ENCODE measurements around the gene ASTN2.
A peak's percentile ranks its signal among the peaks of the same experiment; 100 is the strongest.

Gene ASTN2

DNA sequence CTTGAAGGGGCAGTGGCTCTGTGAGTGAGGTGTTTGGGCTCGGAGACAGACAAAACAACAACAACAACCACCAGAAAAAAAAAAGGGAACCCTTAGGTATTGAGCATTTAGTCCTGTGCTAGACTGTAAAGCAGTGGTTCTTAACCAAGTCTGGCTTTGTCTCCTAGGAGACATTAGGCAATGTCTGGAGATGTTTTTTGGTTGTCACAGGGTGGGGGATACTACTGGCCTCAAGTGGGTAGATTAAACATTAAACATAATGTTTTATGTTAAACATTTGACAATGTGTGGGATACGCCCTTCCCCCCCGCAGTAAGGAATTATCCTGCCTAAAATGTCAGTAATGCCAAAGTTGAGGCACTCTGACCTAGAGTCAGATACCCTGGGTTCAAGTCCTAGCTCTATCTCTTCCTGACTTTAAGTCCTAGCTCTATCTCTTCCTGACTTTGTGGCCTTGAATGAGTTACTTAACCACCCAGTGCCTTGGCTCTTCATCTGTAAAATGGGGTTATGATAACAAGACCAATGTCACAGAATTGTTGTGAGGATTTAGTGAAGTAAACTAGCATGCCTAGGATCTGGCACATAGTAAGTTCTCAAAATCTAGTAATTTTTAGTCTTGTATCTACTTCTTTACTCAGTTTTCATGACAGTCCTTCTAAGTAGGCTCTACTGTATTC lies 725.9 kb downstream of the ASTN2 start:
- DNase-seq: no peak

DNA sequence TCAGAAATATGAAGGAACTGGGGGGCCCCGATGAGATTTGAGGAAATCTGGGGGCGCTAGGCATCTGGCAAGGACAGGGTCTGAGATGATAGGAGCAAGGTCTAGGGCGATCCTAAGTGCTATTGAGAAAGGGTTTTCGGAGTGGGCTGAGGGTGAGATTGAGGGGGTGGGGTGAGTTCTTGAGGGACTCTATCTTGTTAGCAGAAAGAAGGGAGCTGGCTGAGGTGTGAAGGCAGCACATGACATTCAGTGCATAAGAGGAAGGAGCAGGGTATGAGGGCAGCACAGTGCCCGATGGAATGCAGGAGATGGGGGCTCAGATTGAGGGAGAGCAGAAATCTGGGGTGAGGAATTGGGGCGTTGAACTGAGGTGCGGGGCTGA lies 727.1 kb downstream of the ASTN2 start:
- peak; percentile 34 for DNase-seq

DNA sequence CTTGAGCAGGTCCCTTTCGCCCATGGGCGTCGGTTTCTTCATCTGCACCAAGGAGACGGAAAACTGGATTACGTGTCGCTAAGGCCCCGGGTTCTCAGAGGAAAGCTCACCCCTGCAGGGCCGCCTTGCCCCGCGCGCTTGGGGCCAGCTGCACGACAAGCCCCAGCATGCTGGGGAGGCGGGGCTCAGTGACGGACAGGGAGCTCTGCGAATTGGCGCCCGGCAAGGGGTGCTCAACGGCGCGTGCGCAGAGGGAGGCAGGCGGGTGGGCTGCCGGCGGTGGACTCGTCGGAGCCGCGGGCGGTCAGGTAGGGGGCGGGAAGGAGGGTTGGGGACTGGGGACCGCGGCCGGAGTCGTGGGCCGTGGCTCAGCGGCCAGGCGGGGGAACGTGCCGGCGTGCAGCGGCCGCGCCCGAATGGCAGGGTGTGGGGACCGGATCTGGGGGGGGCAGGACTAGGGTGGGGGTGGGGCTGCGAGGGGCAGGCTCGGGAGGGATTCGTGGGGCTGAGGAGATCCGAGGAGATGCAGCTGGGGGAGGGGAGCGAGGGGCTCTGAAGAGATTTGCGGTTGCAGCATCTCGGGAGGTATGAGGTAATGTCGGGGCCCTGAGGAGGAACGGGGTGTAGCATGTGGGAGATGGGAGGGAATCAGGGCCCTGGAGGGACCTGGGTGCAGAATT lies 727.6 kb downstream of the ASTN2 start, which contains the start of gene TRIM32:
Gene TRIM32, plus strand, starts transcription at position 232 of the 680 bp plus-strand sequence. CDS start 10,438 bp downstream, outside the sequence.
- DNase-seq: peak; percentile 98

DNA sequence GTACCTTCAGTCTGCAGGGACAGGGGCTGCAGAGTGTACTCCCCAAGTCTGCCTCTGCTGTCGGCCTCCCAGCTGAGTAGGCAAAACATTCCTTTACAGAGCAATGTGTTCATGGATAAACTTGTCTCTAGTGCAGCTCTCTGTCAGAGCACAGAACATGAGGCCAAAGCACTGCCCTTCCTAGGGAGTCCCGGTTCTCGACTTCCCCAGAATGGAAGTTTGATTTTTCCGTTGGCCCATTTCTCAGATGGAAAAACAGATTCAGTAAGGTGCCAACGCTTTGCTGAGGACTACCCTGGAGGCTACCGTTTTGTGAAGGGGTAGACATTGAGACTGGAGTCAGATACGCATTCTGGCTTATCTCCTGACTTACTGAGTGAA lies 728.2 kb downstream of the ASTN2 start:
- DNase-seq: peak; percentile 28

DNA sequence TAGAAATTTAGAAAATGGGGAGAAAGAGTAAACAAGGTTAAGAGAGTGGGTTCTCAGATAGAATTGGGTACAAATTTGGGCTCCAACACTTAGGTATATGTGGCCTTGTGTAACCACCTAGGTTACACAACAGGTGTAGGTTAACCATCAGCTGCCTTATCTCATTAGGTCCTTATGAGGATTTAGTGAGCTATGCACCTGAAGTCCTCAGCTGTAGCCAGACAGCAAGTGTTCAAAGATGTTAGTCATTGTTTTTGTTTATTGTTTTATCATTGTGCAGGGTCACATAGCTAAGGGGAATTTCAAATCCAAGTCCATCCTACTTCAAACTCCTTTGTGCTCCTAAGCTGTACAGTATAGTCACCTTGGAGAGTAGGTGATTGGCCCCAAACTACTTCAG lies 728.7 kb downstream of the ASTN2 start:
- DNase-seq: no peak

DNA sequence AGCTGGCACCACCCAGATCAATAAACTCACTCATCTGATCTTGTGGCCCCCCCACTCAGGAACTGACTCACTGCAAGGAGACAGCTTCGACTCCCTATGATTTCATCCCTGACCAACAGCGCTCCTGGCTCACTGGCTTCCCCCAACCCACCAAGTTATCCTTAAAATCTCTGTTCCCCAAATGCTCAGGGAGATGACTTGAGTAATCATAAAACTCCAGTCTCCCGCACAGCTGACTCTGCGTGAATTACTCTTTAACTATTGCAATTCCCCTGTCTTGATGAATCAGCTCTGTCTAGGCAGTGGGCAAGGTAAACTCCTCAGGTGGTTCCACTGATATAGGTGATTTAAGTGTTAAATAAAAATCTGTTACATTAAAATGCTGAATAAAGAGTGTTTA lies 729.7 kb downstream of the ASTN2 start:
- DNase-seq: no peak

DNA sequence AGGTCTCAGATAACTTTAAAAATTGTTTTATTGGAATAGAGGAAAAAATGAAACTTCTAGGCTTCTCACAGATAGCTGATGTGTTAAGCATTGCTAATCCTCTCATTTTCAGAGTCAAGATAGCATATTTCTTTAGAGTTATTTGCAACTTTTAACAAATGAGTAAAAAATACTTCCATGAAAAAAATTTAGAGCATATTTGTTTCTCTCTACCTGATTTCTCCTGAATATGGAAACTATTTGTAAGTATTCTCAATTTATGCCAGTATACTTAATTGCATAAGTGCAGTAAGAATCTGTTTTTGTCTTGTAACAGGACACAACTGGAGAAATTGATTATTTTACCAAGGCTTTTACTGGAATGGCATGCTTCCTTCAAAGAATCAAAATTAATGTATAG lies 731.3 kb downstream of the ASTN2 start:
- DNase-seq: no peak

DNA sequence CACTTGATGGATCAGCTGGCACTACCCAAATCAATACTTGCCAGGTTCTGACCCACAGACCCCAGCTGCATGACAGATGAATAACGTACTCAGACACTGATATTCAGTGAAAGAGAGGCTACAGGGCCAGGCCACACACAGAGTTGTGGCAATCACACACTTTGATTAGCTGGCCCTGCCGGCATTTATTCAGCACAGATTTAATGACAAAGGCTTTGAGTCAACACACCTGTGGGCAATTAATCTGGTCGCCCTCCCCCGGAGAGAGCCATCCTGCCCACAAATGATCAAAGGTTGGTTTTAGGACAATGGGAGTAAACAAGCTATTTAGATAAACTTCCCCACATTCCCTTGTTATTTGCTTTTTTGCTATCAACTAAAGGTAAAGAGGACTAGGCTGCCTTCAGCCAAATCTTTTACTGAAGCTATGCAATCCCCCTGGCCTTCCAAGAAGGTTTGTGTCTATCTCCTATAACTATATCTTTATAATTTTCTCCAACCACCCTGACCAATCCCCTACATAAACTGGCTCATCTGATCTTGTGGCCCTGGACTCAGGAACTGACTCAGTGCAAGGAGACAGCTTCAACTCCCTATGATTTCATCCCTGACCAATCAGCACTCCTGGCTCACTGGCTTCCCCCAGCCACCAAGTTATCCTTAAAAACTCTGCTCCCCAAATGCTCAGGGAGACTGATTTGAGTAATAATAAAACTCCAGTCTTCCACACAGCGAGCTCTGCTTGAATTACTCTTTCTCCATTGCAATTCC lies 740.5 kb downstream of the ASTN2 start:
- no peak for DNase-seq

DNA sequence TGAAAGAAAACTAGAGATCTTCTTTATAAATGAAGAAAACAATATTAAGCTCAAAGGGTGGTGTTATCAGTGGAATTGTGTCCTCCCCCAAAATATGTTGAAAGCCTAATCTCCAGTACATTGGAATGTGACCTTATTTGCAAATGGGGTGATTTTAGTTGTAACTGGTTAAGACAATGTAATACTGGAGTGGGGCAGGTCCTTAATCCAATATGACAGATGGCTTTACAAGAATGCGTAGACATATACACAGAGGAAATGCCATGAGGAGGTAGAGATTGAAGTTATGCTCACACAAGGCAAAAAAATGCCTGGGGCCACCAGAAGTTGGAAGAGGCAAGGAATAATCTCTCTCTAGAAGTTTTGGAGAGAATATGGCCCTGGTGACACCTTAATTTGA lies 741.5 kb downstream of the ASTN2 start:
- no peak for DNase-seq

DNA sequence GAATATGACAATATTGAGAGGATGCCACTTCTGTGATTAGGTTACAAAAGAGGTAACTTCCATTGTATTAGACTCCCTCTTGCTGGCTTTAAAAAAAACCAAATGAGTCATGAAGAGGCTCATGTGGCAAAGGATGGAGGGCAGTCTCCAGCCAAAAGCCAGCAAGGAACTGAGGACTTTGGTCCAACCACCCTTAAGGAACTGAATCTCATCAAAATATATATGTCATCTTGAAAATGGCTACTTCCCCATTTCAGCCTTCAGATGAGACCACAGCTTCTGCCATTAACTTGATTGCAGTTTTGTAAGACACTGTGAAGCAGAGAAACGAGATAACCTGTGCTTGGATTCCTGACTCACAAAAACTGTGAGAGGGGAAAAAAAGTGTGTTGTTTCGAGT lies 743.3 kb downstream of the ASTN2 start:
- no peak for DNase-seq

DNA sequence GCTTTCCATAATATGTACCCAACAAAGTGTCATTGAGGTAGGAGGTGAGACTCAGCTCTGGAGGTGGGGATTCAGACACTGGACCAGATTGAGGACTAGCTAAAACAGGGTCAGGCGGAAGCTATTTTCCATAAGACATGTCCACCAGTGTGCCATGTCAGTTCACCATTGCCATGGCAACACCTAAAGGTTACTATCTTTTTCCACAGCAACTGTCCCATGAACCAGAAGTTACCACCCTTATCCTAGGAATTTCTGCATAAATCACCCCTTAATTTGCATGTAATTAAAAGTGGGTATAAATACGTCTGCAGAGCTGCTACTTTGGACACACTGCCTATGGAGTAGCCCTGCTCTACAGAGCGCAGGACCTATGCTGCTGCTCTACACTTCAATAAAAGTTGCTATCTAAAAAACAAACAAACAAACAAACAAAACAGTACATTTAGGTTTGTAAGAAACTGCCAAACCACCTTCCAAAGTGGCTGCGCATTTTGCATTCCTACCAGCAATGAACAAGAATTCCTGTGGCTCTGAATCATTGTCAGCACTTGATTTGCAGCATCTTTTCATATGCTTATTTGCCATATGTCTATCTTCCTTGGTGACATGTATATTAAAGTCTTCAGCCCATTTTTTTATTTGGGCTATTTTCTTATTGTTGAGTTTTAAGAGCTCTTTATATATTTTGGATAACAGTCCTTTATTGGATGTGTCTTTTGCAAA lies 745.7 kb downstream of the ASTN2 start:
- DNase-seq: no peak

DNA sequence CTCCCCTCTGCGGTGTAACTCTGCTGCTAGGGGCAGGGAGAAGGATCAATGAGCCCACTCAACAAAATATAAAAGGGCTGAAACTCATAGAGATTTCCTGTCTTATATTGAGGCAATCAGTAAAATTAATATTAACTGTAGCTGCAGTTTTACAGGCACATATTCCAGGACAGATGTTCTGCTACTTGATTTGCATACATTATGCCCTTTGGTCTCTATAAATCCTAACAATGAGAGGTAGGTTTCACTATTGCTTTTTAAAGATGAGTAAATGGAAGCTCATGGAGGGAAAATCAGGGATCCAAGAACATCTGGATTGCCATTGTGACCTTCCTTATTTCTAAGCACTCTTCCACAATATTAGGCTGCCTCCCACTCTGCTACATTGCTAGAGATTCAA lies 751.3 kb downstream of the ASTN2 start:
- no peak for DNase-seq

DNA sequence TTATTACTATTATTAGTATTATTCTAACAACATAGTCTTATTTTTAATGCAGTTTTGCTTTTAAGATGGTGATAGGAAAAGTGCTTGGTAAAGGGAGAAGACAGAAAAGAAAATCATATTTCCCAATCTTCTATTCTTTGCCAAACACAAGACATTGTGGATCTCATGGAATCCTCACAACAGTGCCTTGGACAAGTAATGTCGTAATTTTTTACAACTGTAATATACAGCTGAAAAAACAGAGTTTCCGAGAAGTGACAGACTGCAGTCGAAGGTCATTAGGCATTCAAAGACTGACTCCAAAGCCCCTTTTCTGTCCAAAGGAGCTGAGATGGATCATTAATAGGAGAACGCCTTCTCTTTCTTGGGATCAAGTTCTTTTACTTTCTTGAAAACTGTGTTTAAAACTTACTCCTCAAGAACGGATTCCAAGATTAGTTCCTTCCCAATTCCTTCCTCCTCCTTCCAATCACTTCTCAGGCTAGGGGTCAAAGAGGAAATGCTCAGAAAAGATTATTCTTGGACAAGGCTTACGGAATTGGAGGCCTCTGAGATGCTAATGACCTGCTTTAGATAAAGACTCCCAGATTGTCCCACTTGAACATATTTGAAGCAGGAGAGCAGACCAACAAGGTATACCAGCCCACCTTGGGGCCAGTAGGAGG lies 752.1 kb downstream of the ASTN2 start:
- no peak for DNase-seq

DNA sequence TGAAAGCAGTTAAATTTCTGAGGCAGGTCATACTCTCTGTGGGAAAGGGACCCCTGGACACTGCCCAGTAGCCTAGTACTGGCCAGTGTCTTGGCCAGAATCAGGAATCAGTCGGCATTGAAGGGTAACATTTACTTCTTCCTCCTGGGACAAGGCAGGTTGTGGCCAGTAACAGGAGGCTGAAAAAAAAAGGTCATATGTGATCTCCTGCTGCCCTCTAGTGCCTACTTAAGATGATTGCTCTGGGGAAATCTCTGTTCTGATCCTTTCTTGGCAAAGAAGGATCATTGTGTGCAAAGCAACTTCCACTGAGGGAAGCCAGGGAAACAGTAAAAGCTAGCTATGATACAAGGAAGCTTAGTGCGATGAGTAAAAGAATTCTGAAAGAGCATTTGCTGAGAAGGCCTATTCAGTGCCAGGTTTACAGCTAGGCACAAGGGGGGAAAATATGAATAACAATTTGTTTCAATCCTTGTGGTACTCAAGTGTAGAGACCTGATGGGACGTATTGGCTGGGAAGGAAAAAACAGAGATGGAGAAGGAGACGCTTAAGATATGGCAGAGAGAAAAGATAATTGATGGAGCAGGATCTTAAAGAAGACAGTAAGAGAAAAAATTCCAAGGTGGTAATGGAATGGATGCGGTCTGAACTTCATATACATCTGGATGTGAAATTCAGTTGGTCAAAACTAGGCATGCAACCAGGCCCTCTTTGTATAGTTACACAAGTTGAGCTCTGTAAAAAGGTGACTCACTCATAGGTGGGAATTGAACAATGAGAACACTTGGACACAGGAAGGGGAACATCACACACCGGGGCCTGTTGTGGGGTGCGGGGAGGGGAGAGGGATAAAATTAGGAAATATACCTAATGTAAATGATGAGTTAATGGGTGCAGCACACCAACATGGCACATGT lies 753.6 kb downstream of the ASTN2 start:
- DNase-seq: no peak

DNA sequence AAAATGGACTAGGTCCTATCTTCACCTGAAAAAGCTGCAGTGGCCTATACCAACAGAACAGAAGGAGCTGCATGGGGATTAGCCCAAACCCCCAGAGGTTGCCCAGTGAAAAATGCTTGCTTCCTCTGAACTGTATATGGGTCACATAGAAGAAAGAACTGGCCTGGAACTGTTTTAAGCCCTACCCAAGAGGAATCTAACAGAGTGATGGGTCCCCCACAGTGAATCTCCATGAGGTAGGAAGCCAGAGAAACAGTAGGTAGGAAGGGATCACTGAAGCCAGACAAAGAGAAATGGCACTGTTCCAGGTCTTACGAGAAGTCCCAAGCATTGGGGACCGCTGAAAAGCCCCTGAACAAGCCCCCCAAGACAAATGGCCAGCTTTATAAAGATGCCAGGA lies 756.6 kb downstream of the ASTN2 start:
- no peak for DNase-seq

DNA sequence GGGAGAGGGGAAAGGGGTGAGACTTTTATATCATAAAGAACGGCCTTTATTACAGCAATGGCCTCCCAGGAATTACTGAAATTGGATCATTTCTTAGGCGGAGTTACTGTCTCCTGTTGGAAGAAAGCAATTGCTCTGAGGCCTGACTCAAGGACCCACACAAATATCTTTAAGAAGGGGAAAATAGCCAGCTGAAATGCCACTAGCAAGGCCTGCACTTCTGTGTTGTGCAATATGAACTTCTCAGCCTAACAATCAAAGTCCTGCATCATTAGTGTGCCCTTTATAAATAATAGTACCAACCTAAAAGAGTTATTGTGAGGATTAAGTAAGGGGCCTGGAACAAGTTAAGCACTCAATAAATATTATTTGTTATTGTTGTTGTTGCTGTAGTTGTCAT lies 757.9 kb downstream of the ASTN2 start:
- DNase-seq: no peak

DNA sequence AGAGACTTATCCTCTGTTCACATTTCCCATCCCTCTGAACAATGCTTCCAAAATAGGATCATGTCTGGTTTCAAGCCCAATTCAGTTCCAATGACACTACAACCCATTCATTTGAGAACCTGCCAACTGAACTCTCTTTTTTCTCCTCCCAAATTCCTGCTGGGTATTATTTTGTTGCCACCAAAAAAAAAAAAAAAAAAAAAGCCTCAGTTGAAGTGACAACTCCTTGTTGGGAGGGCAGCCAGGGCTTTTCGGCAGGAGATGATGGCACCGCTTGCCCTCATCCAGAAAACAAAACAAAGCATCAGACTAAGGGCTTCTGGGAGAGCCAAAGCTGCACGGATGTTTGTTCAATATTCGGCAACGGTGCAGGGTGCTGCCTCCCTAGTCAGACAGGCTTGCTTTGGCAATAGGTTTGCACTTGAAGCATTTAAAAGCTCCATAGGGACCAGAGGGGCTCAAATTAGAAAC lies 758.3 kb downstream of the ASTN2 start:
- DNase-seq: no peak

DNA sequence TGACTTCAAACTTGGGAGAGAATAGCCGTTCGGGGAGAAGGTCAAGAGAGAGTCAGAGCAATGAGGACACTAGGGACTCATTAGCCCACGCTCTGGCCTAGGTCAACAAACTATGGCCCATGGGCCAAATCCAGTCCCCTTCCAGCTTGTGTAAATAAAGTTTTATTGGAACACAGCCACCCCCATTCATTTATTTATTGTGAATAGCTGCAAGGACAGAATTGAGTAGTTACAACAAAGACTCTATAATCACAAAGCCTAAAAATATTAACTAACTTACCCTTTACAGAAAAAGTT lies 760.9 kb downstream of the ASTN2 start:
- DNase-seq: no peak

DNA sequence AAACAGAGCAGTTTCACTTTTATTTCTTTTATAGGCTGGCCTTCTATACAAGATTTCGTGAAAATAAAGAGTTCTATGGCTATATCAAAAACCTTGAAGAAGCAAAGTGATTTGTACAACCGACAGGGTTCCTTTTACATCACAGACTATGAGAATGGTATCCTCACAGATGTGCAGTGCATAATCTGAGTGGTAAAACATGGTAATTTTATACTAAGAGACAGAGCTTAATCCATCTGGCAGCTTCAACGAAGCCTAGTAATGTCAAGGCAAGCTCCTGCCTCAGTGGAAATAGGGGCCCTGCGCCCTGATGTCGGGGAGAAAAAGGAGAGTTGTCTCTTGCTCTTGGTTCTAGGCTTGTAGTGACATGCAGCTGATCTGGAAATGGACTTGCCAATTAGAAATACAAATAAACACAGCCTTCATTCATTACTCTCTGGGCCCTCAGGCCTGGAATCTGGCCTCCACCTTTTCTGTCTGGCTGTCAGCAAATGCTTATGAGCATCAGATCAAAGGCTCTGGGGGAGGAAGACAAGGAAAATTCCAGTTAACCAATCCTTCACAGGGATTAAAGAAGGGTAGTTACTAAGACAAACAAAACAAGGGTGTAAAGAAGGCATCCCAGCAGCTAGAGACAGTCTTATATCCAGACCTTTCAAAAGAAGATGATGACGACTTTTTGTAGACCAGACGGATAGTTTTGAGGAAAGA lies 761.4 kb downstream of the ASTN2 start:
- DNase-seq: no peak

DNA sequence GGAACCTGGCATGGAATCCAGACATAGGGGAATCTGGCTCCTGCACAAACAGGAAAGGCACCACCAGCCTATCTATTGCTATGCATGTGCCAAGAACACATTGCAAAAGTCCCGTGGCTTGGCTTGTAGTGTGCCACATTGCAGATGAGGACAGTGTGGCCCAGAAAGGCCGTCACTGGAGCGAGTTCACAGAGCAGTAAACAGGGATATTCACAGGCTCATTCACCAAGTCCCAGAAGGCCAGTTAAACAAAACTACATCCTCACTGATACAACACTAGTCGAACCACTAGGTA lies 767.4 kb downstream of the ASTN2 start:
- DNase-seq: no peak
